SK-N-SH treated with all-trans-retinoic acid at 6 μM for 48 hours (cell line): ENCODE measurements around the gene RBMS3.

ENCODE experiments used
- ATAC-seq: fragments of 200-7000 bp; cut with Tn5 transposase; 3 replicates; pipeline ENCODE4 v1.9.1; 2020; ENCODE audit warnings: mild to moderate bottlenecking, moderate library complexity
- ARNTL ChIP-seq: fragments of 450-650 bp; formaldehyde crosslinking; IDR thresholded peaks from 2 replicates; pipeline ENCODE4 v1.5.0; 2020; ENCODE audit warnings: low read depth, mild to moderate bottlenecking, moderate library complexity, borderline replicate concordance
- ESRRG ChIP-seq: fragments of 250-450 bp; sonication (Bioruptor Pico); IDR thresholded peaks from 2 replicates; pipeline ENCODE4 v1.6.1; 2021; ENCODE audit warnings: mild to moderate bottlenecking
- GLIS3 ChIP-seq: fragments of 250-450 bp; sonication (Bioruptor Pico); IDR thresholded peaks from 2 replicates; pipeline ENCODE4 v1.5.0; 2020; ENCODE audit warnings: mild to moderate bottlenecking, moderate library complexity
- OSR1 ChIP-seq: fragments of 250-450 bp; sonication (Bioruptor Pico); IDR thresholded peaks from 2 replicates; pipeline ENCODE4 v1.8.0; 2022; ENCODE audit warnings: moderate library complexity, mild to moderate bottlenecking, inconsistent platforms
- PPARA ChIP-seq: fragments of 250-450 bp; sonication (Bioruptor Pico); IDR thresholded peaks from 2 replicates; pipeline ENCODE4 v1.5.0; 2020; ENCODE audit warnings: mild to moderate bottlenecking, borderline replicate concordance
- RARB ChIP-seq: fragments of 250-450 bp; sonication (Bioruptor Pico); IDR thresholded peaks from 2 replicates; pipeline ENCODE4 v1.8.0; 2021; ENCODE audit warnings: mild to moderate bottlenecking, moderate library complexity
- SNAI2 ChIP-seq: fragments of 250-450 bp; sonication (Bioruptor Pico); IDR thresholded peaks from 2 replicates; pipeline ENCODE4 v1.5.0; 2020; ENCODE audit warnings: mild to moderate bottlenecking, moderate library complexity
- TCF4 ChIP-seq: fragments of 250-450 bp; sonication (Bioruptor Pico); IDR thresholded peaks from 2 replicates; pipeline ENCODE4 v1.8.0; 2021; ENCODE audit warnings: mild to moderate bottlenecking, moderate library complexity, borderline replicate concordance
- TOX ChIP-seq: fragments of 250-450 bp; sonication (Bioruptor Pico); IDR thresholded peaks from 2 replicates; pipeline ENCODE4 v1.8.0; 2021; ENCODE audit warnings: mild to moderate bottlenecking, moderate library complexity, borderline replicate concordance
- ZC3H10 ChIP-seq: fragments of 250-450 bp; sonication (Bioruptor Pico); IDR thresholded peaks from 2 replicates; pipeline ENCODE4 v1.5.1; 2021; ENCODE audit warnings: mild to moderate bottlenecking, moderate library complexity
- ZFP3 ChIP-seq: fragments of 250-450 bp; sonication (Bioruptor Pico); IDR thresholded peaks from 2 replicates; pipeline ENCODE4 v1.5.0; 2020; ENCODE audit warnings: mild to moderate bottlenecking, moderate library complexity
- ZFP30 ChIP-seq: fragments of 450-650 bp; formaldehyde crosslinking; IDR thresholded peaks from 2 replicates; pipeline ENCODE4 v1.5.0; 2022; ENCODE audit warnings: mild to moderate bottlenecking, moderate library complexity
- ZNF565 ChIP-seq: fragments of 450-650 bp; formaldehyde crosslinking; conservative IDR thresholded peaks from 2 replicates; pipeline ENCODE4 v1.5.0; 2020; ENCODE audit warnings: low read depth, mild to moderate bottlenecking, moderate library complexity
- ZNF70 ChIP-seq: fragments of 450-650 bp; formaldehyde crosslinking; IDR thresholded peaks from 2 replicates; pipeline ENCODE4 v1.5.0; 2020; ENCODE audit warnings: mild to moderate bottlenecking, moderate library complexity
- ZNF8 ChIP-seq: fragments of 450-650 bp; formaldehyde crosslinking; IDR thresholded peaks from 2 replicates; pipeline ENCODE4 v1.5.0; 2020; ENCODE audit warnings: mild to moderate bottlenecking, moderate library complexity
- TF ChIP-seq, protein P1 (sequence below): fragments of 250-450 bp; sonication (Bioruptor Pico); IDR thresholded peaks from 2 replicates; pipeline ENCODE4 v1.5.1; 2020; ENCODE audit warnings: low read depth, mild to moderate bottlenecking, moderate library complexity
- TF ChIP-seq, protein P2 (sequence below): fragments of 250-450 bp; sonication (Bioruptor Pico); IDR thresholded peaks from 2 replicates; pipeline ENCODE4 v1.8.0; 2021; ENCODE audit warnings: low read depth, mild to moderate bottlenecking, moderate library complexity, borderline replicate concordance
- TF ChIP-seq, protein P3 (sequence below): fragments of 250-450 bp; sonication (Bioruptor Pico); IDR thresholded peaks from 2 replicates; pipeline ENCODE4 v1.5.1; 2021; ENCODE audit warnings: mild to moderate bottlenecking, moderate library complexity
- TF ChIP-seq, protein P4 (sequence below): fragments of 250-450 bp; sonication (Bioruptor Pico); IDR thresholded peaks from 2 replicates; pipeline ENCODE4 v1.5.0; 2020; ENCODE audit warnings: mild to moderate bottlenecking, moderate library complexity
- TF ChIP-seq, protein P5 (sequence below): fragments of 250-450 bp; sonication (Bioruptor Pico); IDR thresholded peaks from 2 replicates; pipeline ENCODE4 v1.8.0; 2020; ENCODE audit warnings: mild to moderate bottlenecking, moderate library complexity, borderline replicate concordance

Gene RBMS3

DNA sequence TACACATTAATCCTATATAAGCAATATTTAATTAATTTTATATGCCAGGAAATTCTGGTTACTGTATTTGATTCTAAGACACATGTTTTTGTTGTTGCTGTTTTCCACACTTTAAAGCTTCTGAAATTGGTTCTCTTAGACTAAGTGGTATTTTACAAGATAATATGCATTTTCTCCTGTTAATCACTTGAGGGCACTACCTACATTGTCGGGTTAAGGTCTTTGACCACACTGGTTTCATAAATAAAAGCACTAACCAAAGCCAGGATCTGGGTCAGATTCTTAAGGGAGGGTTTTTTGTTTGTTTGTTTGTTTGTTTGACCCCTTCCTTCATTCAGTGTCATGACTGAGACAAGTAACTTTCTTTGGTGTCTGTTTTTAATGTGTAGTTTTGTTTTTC is 590.2 kb downstream of the RBMS3 start (continued):
- TF ChIP-seq RARB (CRISPR knock-in tag), result no peak

DNA sequence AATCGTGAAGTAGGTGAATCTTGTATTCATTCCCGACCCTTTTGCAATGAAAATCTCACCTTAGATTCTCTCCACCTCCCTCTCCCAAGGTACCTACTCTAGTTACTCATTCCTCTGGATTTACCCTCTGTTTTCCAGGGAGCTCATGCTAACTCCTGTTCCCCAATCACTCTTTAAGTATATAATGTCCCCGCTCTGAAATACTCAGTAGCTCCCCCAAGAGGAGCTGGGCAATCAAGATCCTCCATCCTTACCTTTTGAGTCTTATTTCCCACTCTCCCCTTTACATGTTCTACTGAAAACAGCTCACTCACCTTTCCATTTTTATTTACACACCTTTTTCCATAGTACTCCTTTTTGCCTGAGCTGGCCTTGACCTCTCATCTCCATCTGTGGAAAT is 599.9 kb downstream of the RBMS3 start:
- TF ChIP-seq TCF4 (no peak), OSR1 (CRISPR knock-in tag) (no peak), ZC3H10 (CRISPR knock-in tag) (no peak), ZNF8 (no peak), SNAI2 (CRISPR knock-in tag) (no peak), TOX (CRISPR knock-in tag) (no peak), ARNTL (CRISPR knock-in tag) (no peak), ZNF70 (CRISPR knock-in tag) (no peak), GLIS3 (CRISPR knock-in tag) (no peak), ESRRG (CRISPR knock-in tag) (no peak), ZNF565 (CRISPR knock-in tag) (no peak), RARB (CRISPR knock-in tag) (no peak), ZFP30 (CRISPR knock-in tag) (no peak), PPARA (CRISPR knock-in tag) (no peak)
- TF ChIP-seq, protein P1, sequence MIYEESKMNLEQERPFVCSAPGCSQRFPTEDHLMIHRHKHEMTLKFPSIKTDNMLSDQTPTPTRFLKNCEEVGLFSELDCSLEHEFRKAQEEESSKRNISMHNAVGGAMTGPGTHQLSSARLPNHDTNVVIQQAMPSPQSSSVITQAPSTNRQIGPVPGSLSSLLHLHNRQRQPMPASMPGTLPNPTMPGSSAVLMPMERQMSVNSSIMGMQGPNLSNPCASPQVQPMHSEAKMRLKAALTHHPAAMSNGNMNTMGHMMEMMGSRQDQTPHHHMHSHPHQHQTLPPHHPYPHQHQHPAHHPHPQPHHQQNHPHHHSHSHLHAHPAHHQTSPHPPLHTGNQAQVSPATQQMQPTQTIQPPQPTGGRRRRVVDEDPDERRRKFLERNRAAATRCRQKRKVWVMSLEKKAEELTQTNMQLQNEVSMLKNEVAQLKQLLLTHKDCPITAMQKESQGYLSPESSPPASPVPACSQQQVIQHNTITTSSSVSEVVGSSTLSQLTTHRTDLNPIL, result no peak
- TF ChIP-seq, protein P2, sequence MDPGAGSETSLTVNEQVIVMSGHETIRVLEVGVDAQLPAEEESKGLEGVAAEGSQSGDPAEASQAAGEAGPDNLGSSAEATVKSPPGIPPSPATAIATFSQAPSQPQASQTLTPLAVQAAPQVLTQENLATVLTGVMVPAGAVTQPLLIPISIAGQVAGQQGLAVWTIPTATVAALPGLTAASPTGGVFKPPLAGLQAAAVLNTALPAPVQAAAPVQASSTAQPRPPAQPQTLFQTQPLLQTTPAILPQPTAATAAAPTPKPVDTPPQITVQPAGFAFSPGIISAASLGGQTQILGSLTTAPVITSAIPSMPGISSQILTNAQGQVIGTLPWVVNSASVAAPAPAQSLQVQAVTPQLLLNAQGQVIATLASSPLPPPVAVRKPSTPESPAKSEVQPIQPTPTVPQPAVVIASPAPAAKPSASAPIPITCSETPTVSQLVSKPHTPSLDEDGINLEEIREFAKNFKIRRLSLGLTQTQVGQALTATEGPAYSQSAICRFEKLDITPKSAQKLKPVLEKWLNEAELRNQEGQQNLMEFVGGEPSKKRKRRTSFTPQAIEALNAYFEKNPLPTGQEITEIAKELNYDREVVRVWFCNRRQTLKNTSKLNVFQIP (CRISPR knock-in tag), result no peak
- TF ChIP-seq, protein P3, sequence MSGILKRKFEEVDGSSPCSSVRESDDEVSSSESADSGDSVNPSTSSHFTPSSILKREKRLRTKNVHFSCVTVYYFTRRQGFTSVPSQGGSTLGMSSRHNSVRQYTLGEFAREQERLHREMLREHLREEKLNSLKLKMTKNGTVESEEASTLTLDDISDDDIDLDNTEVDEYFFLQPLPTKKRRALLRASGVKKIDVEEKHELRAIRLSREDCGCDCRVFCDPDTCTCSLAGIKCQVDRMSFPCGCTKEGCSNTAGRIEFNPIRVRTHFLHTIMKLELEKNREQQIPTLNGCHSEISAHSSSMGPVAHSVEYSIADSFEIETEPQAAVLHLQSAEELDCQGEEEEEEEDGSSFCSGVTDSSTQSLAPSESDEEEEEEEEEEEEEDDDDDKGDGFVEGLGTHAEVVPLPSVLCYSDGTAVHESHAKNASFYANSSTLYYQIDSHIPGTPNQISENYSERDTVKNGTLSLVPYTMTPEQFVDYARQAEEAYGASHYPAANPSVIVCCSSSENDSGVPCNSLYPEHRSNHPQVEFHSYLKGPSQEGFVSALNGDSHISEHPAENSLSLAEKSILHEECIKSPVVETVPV, result no peak
- TF ChIP-seq, protein P4, sequence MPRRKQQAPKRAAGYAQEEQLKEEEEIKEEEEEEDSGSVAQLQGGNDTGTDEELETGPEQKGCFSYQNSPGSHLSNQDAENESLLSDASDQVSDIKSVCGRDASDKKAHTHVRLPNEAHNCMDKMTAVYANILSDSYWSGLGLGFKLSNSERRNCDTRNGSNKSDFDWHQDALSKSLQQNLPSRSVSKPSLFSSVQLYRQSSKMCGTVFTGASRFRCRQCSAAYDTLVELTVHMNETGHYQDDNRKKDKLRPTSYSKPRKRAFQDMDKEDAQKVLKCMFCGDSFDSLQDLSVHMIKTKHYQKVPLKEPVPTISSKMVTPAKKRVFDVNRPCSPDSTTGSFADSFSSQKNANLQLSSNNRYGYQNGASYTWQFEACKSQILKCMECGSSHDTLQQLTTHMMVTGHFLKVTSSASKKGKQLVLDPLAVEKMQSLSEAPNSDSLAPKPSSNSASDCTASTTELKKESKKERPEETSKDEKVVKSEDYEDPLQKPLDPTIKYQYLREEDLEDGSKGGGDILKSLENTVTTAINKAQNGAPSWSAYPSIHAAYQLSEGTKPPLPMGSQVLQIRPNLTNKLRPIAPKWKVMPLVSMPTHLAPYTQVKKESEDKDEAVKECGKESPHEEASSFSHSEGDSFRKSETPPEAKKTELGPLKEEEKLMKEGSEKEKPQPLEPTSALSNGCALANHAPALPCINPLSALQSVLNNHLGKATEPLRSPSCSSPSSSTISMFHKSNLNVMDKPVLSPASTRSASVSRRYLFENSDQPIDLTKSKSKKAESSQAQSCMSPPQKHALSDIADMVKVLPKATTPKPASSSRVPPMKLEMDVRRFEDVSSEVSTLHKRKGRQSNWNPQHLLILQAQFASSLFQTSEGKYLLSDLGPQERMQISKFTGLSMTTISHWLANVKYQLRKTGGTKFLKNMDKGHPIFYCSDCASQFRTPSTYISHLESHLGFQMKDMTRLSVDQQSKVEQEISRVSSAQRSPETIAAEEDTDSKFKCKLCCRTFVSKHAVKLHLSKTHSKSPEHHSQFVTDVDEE (CRISPR knock-in tag), result no peak
- no peak for ATAC-seq

DNA sequence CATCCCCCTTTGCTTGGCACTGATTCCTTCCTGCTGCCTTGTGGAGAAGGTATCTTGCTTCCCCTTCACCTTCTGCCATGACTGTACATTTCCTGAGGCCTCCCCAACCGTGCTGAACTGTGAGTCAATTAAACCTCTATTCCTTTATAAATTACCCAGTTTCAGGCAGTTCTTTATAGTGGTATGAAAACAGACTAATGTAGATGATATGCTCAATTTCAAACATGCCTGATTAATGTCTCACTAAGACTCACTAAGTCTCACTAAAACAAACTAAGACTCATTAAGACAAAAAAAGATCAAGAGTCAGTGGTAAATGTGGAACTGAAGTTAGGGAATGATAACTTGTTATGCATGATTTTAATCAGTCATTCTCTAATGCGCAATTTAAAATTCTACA is 606.6 kb downstream of the RBMS3 start:
- TF ChIP-seq, protein P3, result no peak
- TF ChIP-seq GLIS3 (CRISPR knock-in tag), result no peak
- TF ChIP-seq ZNF8, result no peak
- no peak for TF ChIP-seq ZFP3 (CRISPR knock-in tag)
- TF ChIP-seq ZFP30 (CRISPR knock-in tag), result no peak
- TF ChIP-seq, protein P5, sequence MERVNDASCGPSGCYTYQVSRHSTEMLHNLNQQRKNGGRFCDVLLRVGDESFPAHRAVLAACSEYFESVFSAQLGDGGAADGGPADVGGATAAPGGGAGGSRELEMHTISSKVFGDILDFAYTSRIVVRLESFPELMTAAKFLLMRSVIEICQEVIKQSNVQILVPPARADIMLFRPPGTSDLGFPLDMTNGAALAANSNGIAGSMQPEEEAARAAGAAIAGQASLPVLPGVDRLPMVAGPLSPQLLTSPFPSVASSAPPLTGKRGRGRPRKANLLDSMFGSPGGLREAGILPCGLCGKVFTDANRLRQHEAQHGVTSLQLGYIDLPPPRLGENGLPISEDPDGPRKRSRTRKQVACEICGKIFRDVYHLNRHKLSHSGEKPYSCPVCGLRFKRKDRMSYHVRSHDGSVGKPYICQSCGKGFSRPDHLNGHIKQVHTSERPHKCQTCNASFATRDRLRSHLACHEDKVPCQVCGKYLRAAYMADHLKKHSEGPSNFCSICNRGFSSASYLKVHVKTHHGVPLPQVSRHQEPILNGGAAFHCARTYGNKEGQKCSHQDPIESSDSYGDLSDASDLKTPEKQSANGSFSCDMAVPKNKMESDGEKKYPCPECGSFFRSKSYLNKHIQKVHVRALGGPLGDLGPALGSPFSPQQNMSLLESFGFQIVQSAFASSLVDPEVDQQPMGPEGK (CRISPR knock-in tag), result no peak
- no peak for TF ChIP-seq TCF4
- no peak for ATAC-seq
